NCI-H69 (cell line): ENCODE results near the gene KIF3A.

Experiments used
- DNase-seq: peaks from one replicate; lab custom pipeline; 2025; lab: John Stamatoyannopoulos, UW

KIF3A gene

GRCh38 chr5:132736853-132737833 is at the start of gene KIF3A:
Gene KIF3A, minus strand, starts transcription at chr5:132737546. Its CDS starts 127 bp downstream, at chr5:132737419.
- peak; percentile 99 for DNase-seq

- DNase-seq, result no peak
Measured at GRCh38 chr5:132787076-132787475, 49.7 kb upstream of the KIF3A start.

- no peak for DNase-seq
Measured at GRCh38 chr5:132785864-132786263, 48.5 kb upstream of the KIF3A start.

- DNase-seq, result no peak
Measured at GRCh38 chr5:132785365-132785764, 48.0 kb upstream of the KIF3A start.

- DNase-seq, result peak; percentile 16
Measured at GRCh38 chr5:132782101-132782500, 44.8 kb upstream of the KIF3A start.

GRCh38 chr5:132781029-132781428 is 43.7 kb upstream of the KIF3A start:
- no peak for DNase-seq

GRCh38 chr5:132780577-132780976 is 43.2 kb upstream of the KIF3A start:
- no peak for DNase-seq

GRCh38 chr5:132779961-132780360 is 42.6 kb upstream of the KIF3A start:
- DNase-seq, result no peak

GRCh38 chr5:132778856-132779255 is 41.5 kb upstream of the KIF3A start:
- DNase-seq, result no peak

GRCh38 chr5:132778129-132778528 is 40.8 kb upstream of the KIF3A start:
- no peak for DNase-seq

- DNase-seq, result peak; percentile 87
Measured at GRCh38 chr5:132777209-132778069, 40.1 kb upstream of the KIF3A start, which contains the start of gene SEPTIN8. Gene SEPTIN8, minus strand, starts transcription at chr5:132777239. Its CDS starts 102 bp downstream, at chr5:132777137.

- no peak for DNase-seq
Measured at GRCh38 chr5:132776938-132777208, 39.5 kb upstream of the KIF3A start.

GRCh38 chr5:132776131-132776937 is 39.0 kb upstream of the KIF3A start:
- DNase-seq, result peak; percentile 84

GRCh38 chr5:132775476-132775961 is 38.2 kb upstream of the KIF3A start:
- no peak for DNase-seq

GRCh38 chr5:132774896-132775295 is 37.5 kb upstream of the KIF3A start:
- no peak for DNase-seq

- no peak for DNase-seq
Measured at GRCh38 chr5:132774406-132774805, 37.1 kb upstream of the KIF3A start.

GRCh38 chr5:132773601-132774355 is 36.4 kb upstream of the KIF3A start:
- DNase-seq, result peak; percentile 60

GRCh38 chr5:132773114-132773513 is 35.8 kb upstream of the KIF3A start:
- no peak for DNase-seq

- DNase-seq, result no peak
Measured at GRCh38 chr5:132772291-132773070, 35.1 kb upstream of the KIF3A start.

- DNase-seq, result peak; percentile 35
Measured at GRCh38 chr5:132771503-132771998, 34.2 kb upstream of the KIF3A start.
